GM15510 (cell line): Measurements from ENCODE around the gene RAX.

Source experiments
- POLR2A ChIP-seq: IDR thresholded peaks from 3 replicates; pipeline ENCODE4 v1.6.1; 2011; ENCODE audit warnings: borderline replicate concordance; ENCODE audit not compliant: insufficient read length; ENCODE audit errors: extremely low read depth

The RAX gene

GRCh38 chr18:59231877-59232276 is 41.4 kb downstream of the RAX start:
- no peak for TF ChIP-seq POLR2A

- TF ChIP-seq POLR2A, result no peak
Observed at GRCh38 chr18:59231114-59231513, 42.1 kb downstream of the RAX start.

GRCh38 chr18:59229701-59230443 is 43.4 kb downstream of the RAX start:
- no peak for TF ChIP-seq POLR2A

GRCh38 chr18:59229191-59229590 is 44.1 kb downstream of the RAX start:
- TF ChIP-seq POLR2A, result no peak

- TF ChIP-seq POLR2A, result no peak
Observed at GRCh38 chr18:59228351-59228750, 44.9 kb downstream of the RAX start.

GRCh38 chr18:59222341-59222740 is 50.9 kb downstream of the RAX start:
- no peak for TF ChIP-seq POLR2A

- no peak for TF ChIP-seq POLR2A
Observed at GRCh38 chr18:59220784-59221765, 52.2 kb downstream of the RAX start.

GRCh38 chr18:59220164-59220783 is 53.0 kb downstream of the RAX start:
- TF ChIP-seq POLR2A, result no peak

- no peak for TF ChIP-seq POLR2A
Observed at GRCh38 chr18:59219672-59220163, 53.5 kb downstream of the RAX start, which contains the start of gene GRP. Gene GRP, plus strand, starts transcription at chr18:59220158. Its CDS starts 108 bp downstream, at chr18:59220266.

GRCh38 chr18:59218018-59218417 is 55.2 kb downstream of the RAX start:
- TF ChIP-seq POLR2A, result no peak
